Liver (tissue), 9 donors: Measurements from ENCODE around the gene ZNF862. TPM values are rescaled to one million over a fixed set of nuclear protein-coding genes. Genes with fewer than 3 reads are reported as not detected.

Source experiments
- DNase-seq: peaks from one replicate; pipeline ENCODE4 v3.0.0-alpha.2; 2017; ENCODE audit warnings: low spot score
- H3K27ac ChIP-seq, 2 donors: one replicate each; pipeline ENCODE4 v1.7.0; 2013; ENCODE audit warnings: inconsistent platforms in 2 of 2, low read length in 2 of 2, control low read depth in 1 of 2, low read depth in 1 of 2, mild to moderate bottlenecking in 1 of 2
- H3K27me3 ChIP-seq, 4 donors: one replicate each; pipeline versions ENCODE4 v1.6.1 to v1.7.0; 2013; ENCODE audit warnings: low read length in 3 of 4, inconsistent platforms in 1 of 4, mild to moderate bottlenecking in 1 of 4, moderate library complexity in 1 of 4; ENCODE audit not compliant: control insufficient read depth in 4 of 4, insufficient read depth in 4 of 4
- H3K36me3 ChIP-seq, 4 donors: one replicate each; pipeline versions ENCODE4 v1.6.1 to v1.7.0; 2013; ENCODE audit warnings: low read length in 3 of 4, mild to moderate bottlenecking in 3 of 4, low read depth in 1 of 4, moderate library complexity in 1 of 4; ENCODE audit not compliant: control insufficient read depth in 4 of 4, insufficient read depth in 3 of 4
- H3K4me1 ChIP-seq, 4 donors: one replicate each; pipeline versions ENCODE4 v1.6.1 to v1.7.0; 2013; ENCODE audit warnings: low read length in 3 of 4, mild to moderate bottlenecking in 3 of 4, moderate library complexity in 1 of 4; ENCODE audit not compliant: control insufficient read depth in 4 of 4, insufficient read depth in 4 of 4
- H3K4me3 ChIP-seq, 3 donors: one replicate each; pipeline versions ENCODE4 v1.6.1 to v1.7.0; 2013; ENCODE audit warnings: low read length in 3 of 3, control low read depth in 1 of 3, low read depth in 1 of 3, mild to moderate bottlenecking in 1 of 3
- H3K9ac ChIP-seq, 2 donors: one replicate each; pipeline ENCODE4 v1.7.0; 2013; ENCODE audit warnings: low read length in 2 of 2, mild to moderate bottlenecking in 2 of 2, moderate library complexity in 2 of 2, control low read depth in 1 of 2, low read depth in 1 of 2
- H3K9me3 ChIP-seq, 4 donors: one replicate each; pipeline versions ENCODE4 v1.6.1 to v1.7.0; 2013; ENCODE audit warnings: low read length in 3 of 4; ENCODE audit not compliant: control insufficient read depth in 4 of 4
- ATF3 ChIP-seq: IDR thresholded peaks from 2 replicates; pipeline ENCODE4 v1.6.1; 2016; ENCODE audit warnings: antibody characterized with exemption
- CTCF ChIP-seq: fragments of 150-350 bp; IDR thresholded peaks from 2 replicates; pipeline ENCODE4 v1.5.1; 2017; ENCODE audit warnings: improper control_type of control experiment, low read depth, low read length; ENCODE audit not compliant: missing input control
- EGR1 ChIP-seq, 2 donors: IDR thresholded peaks; 2 replicates each; pipeline ENCODE4 v1.6.1; 2016 to 2018; ENCODE audit warnings: antibody characterized with exemption in 2 of 2, low read depth in 2 of 2
- FOXA1 ChIP-seq: IDR thresholded peaks from 2 replicates; pipeline ENCODE4 v1.6.1; 2016; ENCODE audit warnings: antibody characterized with exemption
- FOXA2 ChIP-seq: IDR thresholded peaks from 2 replicates; pipeline ENCODE4 v1.6.1; 2016; ENCODE audit warnings: antibody characterized with exemption
- GABPA ChIP-seq, 2 donors: IDR thresholded peaks in 1 of 2; conservative IDR thresholded peaks in 1 of 2; 2 replicates each; pipeline ENCODE4 v1.6.1; 2016; ENCODE audit warnings: antibody characterized with exemption in 2 of 2, mild to moderate bottlenecking in 1 of 2, moderate library complexity in 1 of 2
- HNF4A ChIP-seq, 2 donors: conservative IDR thresholded peaks; 2 replicates each; pipeline ENCODE4 v1.6.1; 2016; ENCODE audit warnings: antibody characterized with exemption in 2 of 2, mild to moderate bottlenecking in 2 of 2
- JUND ChIP-seq, 2 donors: IDR thresholded peaks; 2 replicates each; pipeline ENCODE4 v1.6.1; 2016; ENCODE audit warnings: antibody characterized with exemption in 2 of 2
- MAX ChIP-seq: IDR thresholded peaks from 2 replicates; pipeline ENCODE4 v1.6.1; 2016; ENCODE audit warnings: antibody characterized with exemption
- NR2F2 ChIP-seq: IDR thresholded peaks from 2 replicates; pipeline ENCODE4 v1.6.1; 2016; ENCODE audit warnings: antibody characterized with exemption
- RAD21 ChIP-seq, 2 donors: IDR thresholded peaks; 2 replicates each; pipeline ENCODE4 v1.6.1; 2016; ENCODE audit warnings: antibody characterized with exemption in 2 of 2, mild to moderate bottlenecking in 2 of 2
- REST ChIP-seq: IDR thresholded peaks from 2 replicates; pipeline ENCODE4 v1.6.1; 2016; ENCODE audit warnings: antibody characterized with exemption, mild to moderate bottlenecking
- RXRA ChIP-seq, 2 donors: IDR thresholded peaks; 2 replicates each; pipeline ENCODE4 v1.6.1; 2017 to 2018; ENCODE audit warnings: antibody characterized with exemption in 2 of 2, mild to moderate bottlenecking in 1 of 2
- SP1 ChIP-seq: IDR thresholded peaks from 2 replicates; pipeline ENCODE4 v1.6.1; 2018; ENCODE audit warnings: antibody characterized with exemption, mild to moderate bottlenecking
- TAF1 ChIP-seq: conservative IDR thresholded peaks from 2 replicates; pipeline ENCODE4 v1.6.1; 2016; ENCODE audit warnings: antibody characterized with exemption, mild to moderate bottlenecking
- YY1 ChIP-seq: IDR thresholded peaks from 2 replicates; pipeline ENCODE4 v1.6.1; 2016; ENCODE audit warnings: antibody characterized with exemption, mild to moderate bottlenecking
- ZBTB33 ChIP-seq: IDR thresholded peaks from 2 replicates; pipeline ENCODE4 v1.6.1; 2016; ENCODE audit warnings: antibody characterized with exemption
- WGBS: extraction: QIAGEN DNeasy Blood & Tissue Kit; methylation state at CpG from one replicate; pipeline ENCODE4 v1.1.7; 2013; 5-methylcytosine and 5-hydroxymethylcytosine counted together
- polyA plus RNA-seq, 2 donors: library from polyadenylated mRNA; stranded (reverse) in 1 of 2; unstranded in 1 of 2; fragments of 200-250 nt in 1 of 2; fragments of >200 nt in 1 of 2; fragmentation: Nextera tagmentation in 1 of 2; extraction: Ambion mirVana in 1 of 2; gene quantifications; one replicate each; pipeline versions ENCODE4 v1.2.1 to v1.2.3, GENCODE V29; 2013 to 2015
- total RNA-seq, 2 donors: library from RNA; depleted of rRNA; stranded (reverse); fragments of >200 nt; gene quantifications; one replicate each; pipeline ENCODE4 v1.2.3, GENCODE V29; 2014
- donor health status: healthy.
- donor health status: healthy.
- donor health status: healthy.
- donor health status: healthy.
- donor health status: healthy.

The ZNF862 gene
- total and polyA plus RNA-seq, 4 donors, result 1.9 to 9.4 (median 3.8) TPM

GRCh38 chr7:149830997-149831740 lies 7.0 kb upstream of the ZNF862 start:
- no peaks in the 10 kb centered on the region for H3K27me3 ChIP-seq
- no peak for TF ChIP-seq EGR1 (IDR thresholded peaks at IDR 0.05; ENCODE audit: low read depth in 2 of 2)
- no peak for TF ChIP-seq NR2F2
- no peak for TF ChIP-seq TAF1
- TF ChIP-seq REST, result no peak
- no peak for TF ChIP-seq ZBTB33
- TF ChIP-seq SP1, result no peak
- TF ChIP-seq CTCF, result no peak
- no peak for TF ChIP-seq RXRA (IDR thresholded peaks at IDR 0.05)
- no peak for TF ChIP-seq FOXA2
- TF ChIP-seq MAX, result no peak
- TF ChIP-seq YY1, result no peak
- TF ChIP-seq GABPA (IDR thresholded peaks at IDR 0.05 in 1 of 2, conservative IDR thresholded peaks at IDR 0.05 in 1 of 2), result no peak
- no peak for TF ChIP-seq JUND (IDR thresholded peaks at IDR 0.05)
- no peak for TF ChIP-seq ATF3
- H3K4me1 ChIP-seq, result no peaks in the 10 kb centered on the region
- H3K9me3 ChIP-seq, result no peaks in the 10 kb centered on the region
- no peak overlapping the region for H3K4me3 ChIP-seq
- no peaks in the 10 kb centered on the region for H3K36me3 ChIP-seq
- no peak for DNase-seq
- WGBS, result 78% methylated on average over 11 of the region's 11 CpGs
- no peak overlapping the region for H3K9ac ChIP-seq
- no peak overlapping the region for H3K27ac ChIP-seq

GRCh38 chr7:149831741-149832219 lies 6.4 kb upstream of the ZNF862 start:
- no peak overlapping the region for H3K4me3 ChIP-seq
- no peaks in the 10 kb centered on the region for H3K27me3 ChIP-seq
- H3K9ac ChIP-seq, result no peak overlapping the region
- no peak for DNase-seq
- no peaks in the 10 kb centered on the region for H3K4me1 ChIP-seq
- WGBS, result 92% methylated on average over 9 of the region's 9 CpGs
- no peaks in the 10 kb centered on the region for H3K9me3 ChIP-seq
- H3K36me3 ChIP-seq, result no peaks in the 10 kb centered on the region
- H3K27ac ChIP-seq, result no peak overlapping the region
- TF ChIP-seq CTCF (no peak), ATF3 (no peak), YY1 (no peak), JUND (IDR thresholded peaks at IDR 0.05) (no peak), REST (no peak), RAD21 (IDR thresholded peaks at IDR 0.05) (no peak), FOXA1 (no peak), HNF4A (conservative IDR thresholded peaks at IDR 0.05) (no peak)
